ENCODE data around the gene CAPS.

- TF ChIP-seq CTCF (IDR thresholded peaks at IDR 0.05; ENCODE audit: borderline replicate concordance, extremely low read depth, low read length, poor library complexity, severe bottlenecking) (no peak), EZH2 (IDR thresholded peaks at IDR 0.05; ENCODE audit: borderline replicate concordance, low read depth, low read length, severe bottlenecking) (no peak)
Measured at GRCh38 chr19:5934774-5935472, 20.9 kb downstream of the CAPS start.

All from DND-41 (cell line).